CD4-positive, alpha-beta T cell treated with Interleukin-10 for 1 hour (primary cell): ENCODE results near the gene SCGB1C2.

Experiments used
- DNase-seq: peaks from one replicate; pipeline ENCODE4 v3.0.0-alpha.2; 2020

The SCGB1C2 gene

GRCh38 chr17:173166-173911, 36.0 kb downstream of the SCGB1C2 start:
- DNase-seq: no peak

GRCh38 chr17:177155-177554, 39.8 kb downstream of the SCGB1C2 start:
- no peak for DNase-seq

GRCh38 chr17:177762-178161, 40.4 kb downstream of the SCGB1C2 start:
- DNase-seq: no peak

DNA sequence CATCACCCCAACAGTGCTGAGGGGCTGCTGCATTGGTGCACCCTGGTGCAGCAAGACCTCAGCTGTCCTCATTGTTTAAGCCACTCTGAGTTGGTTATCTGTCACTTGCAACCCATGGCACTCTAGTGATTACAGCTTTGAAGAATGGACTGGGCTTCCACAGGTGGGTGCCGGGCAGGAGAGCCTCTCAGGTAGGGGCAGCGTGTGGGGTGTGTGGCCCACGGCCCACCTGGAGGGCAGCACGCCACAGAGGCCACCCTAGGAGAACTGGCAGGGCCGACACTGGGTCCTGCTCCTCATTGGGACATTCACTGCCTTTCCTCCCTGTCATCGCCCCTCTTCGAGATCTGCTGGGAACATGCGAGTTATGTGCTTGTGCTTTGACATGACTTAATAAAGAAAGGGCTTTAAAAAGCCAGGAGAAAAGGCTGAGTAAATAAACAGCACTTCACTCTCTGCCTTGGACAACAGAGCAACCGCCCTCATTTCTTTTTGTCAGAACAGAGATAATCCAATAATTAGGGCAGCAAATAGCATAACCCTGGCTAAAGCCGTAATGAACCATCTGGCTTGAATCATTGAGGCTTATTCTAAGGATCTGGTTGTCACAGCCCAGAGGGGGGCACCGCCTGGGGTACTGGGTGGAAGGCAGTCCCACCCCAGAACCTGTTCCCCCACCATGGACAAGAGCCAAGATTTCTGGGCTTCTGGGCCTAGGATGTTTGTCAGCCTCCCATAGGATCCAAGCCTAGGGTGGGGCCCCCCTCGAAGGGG, 41.1 kb downstream of the SCGB1C2 start:
- no peak for DNase-seq

DNA sequence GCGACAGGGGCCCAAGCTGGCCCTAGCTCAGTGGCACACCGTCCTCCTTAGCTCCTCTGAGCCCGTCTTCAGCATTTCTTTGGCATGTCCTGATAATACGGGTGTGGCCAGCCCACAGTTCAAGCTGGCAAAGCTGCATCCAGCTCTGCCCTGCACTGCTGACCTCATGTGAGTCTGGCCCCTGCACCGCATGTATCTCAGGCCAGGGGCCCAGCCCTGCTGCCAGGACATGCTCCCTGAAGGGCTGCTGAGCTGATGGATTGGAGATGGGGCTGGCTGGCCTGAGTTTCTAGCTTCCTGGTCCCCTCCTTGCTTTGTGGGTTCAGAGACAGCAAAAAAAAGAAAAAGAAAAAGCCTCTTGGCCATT, 41.7 kb downstream of the SCGB1C2 start:
- no peak for DNase-seq

DNA sequence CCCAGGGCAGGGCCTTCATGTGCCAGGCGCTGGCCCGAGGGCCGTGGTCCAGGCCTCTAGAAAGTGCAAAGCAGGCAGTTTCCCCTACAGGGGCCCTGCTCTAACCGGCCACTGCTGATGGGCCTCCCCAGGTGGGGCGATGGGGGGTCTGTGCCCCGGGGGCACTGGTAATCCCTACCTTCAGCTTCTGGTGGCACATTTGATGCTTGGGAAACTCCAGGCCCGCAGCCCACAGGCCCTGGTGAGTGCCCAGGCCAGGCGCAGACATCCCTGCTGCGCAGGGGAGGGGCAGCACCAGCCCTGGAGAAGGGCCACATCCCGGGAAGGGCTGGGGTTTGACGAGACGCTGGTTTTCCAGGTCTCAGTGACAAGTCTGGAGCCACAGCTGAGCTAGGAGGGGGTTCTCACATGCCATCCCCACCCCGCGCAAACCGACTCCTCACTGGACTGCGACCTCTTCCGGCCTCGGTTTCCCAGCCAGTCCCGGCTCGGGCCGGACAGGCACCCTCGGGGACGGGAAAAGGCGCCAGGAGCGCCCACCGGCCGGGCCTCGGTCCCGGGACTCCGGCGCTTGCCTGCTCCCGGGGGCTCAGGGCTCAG, 42.5 kb downstream of the SCGB1C2 start:
- no peak for DNase-seq

- DNase-seq: no peak
These were observed 43.2 kb downstream of the SCGB1C2 start for GRCh38 chr17:180381-181244.

- no peak for DNase-seq
These were observed 44.1 kb downstream of the SCGB1C2 start, which contains the start of gene DOC2B for GRCh38 chr17:181245-182049. Gene DOC2B, minus strand, starts transcription at chr17:181650. Its CDS starts 171 bp downstream, at chr17:181479.

DNA sequence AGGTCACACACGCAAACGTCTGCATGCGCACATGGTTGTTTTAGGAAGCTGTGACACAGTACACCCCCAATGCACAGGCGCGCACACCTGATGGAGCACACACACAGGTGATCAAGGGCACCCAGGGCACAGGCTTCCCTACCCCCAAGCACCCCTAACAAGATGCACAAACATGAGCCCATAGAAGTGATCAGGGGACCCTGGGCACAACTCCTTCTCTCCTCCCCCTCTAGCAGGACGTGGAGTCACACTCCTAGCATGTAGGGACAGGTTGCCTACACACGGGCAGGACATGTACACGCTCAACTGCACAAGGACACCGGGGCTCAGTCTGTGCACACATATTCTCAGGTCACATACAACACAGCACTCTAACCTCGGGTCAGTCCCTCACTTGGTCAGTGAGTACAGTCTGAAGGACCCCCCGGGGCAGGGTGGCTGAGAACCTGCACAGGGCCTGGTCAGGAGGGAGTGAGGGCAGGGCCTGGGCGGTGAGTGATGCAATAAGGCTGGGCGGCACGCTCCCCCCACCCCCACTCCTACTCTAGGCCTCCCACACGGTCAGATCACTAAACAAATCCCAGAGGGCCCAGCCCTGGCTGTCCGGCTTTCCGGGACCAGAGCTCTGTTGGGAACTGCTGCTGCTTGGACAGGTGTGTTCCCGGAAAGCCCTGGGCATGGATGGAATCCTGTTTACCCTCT, 44.8 kb downstream of the SCGB1C2 start:
- no peak for DNase-seq

DNA sequence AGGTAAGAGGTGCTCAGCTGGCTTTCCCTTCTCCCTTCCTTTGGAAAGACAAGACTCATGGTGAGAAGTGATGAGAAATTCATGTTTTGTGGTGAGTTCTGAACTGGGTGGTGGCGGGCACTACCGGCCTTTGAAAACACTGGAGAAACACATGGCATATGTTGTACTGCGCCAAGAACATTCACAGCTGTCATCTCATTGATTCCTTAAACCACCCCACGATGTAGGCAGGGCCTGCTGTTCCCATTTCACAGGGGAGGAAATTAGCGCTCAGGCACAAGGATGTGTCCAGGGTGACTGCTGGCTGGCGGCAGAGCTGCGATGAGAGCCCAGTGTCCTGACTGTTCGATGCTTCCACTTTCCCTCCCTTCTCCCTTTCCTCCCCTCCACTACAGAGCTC, 45.7 kb downstream of the SCGB1C2 start:
- DNase-seq: no peak

- peak; percentile 35 for DNase-seq
These were observed 48.2 kb downstream of the SCGB1C2 start for GRCh38 chr17:185445-186138.

DNA sequence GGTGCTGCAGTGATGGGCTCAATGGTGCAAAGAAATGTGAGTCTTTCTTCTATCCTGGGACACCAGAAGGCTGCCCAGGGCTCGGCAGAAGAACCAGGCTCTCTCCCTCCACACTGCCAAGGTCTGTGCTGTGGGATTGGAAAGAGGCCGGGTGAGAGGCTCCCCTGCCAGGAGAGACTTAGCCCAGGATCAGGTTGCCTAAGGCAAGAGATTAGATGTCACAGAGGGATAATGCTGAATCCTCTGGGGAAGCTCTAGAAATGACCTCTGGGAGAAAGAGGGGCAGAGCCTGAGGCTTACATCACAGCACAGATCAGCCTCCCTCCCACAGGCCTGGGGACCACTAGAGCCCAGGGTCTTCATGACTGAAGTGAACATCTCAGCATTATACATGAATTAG, 49.8 kb downstream of the SCGB1C2 start:
- DNase-seq: no peak
